Measurements from ENCODE around the gene MAP2K2. TPM values are rescaled to one million over a fixed set of nuclear protein-coding genes. Genes with fewer than 3 reads are reported as not detected.

The MAP2K2 gene
- total and polyA plus RNA-seq, 12 donors = 91.5 to 288 (median 116) TPM

DNA sequence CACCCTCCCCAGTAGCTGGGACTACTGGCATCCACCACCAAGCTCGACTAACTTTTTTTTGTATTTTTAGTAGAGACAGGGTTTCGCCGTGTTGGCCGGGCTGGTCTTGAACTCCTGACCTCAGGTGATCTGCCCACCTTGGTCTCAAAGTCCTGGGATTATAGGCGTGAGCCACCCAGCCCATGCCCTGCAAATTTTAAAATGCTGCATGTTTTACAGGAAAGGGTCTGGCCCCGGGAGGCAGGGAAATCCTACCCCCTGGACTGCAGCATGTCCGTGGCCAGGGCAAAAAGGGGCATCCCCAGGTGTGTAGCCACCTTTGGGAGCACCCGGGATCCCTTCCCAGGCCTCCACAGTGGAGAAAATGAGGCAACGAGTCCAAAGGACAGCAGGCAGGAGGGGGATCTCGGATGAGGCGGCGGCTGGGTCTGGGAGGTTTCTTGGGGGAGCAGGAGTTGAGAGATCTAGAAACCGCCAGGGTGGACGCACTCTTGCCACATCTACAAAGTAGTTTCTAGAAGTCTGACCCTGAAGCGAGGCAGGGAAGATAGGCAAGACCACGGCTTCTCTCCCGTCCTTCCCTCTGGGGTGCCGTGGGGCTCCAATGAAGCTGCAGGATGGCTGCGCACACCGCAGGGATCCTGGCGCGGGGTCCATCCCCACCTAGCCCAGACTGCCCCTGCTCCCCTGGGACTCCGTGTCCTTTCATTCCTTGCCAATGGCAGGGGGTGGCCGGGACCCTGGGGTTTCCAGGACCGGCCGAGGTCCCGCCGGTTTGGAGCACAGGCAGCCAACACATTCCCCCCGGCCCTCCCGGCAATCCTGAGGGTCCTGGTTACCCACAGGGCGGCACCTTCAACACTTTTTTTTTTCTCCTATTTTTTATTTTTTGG lies 35.9 kb downstream of the MAP2K2 start:
- TF ChIP-seq, protein P1, sequence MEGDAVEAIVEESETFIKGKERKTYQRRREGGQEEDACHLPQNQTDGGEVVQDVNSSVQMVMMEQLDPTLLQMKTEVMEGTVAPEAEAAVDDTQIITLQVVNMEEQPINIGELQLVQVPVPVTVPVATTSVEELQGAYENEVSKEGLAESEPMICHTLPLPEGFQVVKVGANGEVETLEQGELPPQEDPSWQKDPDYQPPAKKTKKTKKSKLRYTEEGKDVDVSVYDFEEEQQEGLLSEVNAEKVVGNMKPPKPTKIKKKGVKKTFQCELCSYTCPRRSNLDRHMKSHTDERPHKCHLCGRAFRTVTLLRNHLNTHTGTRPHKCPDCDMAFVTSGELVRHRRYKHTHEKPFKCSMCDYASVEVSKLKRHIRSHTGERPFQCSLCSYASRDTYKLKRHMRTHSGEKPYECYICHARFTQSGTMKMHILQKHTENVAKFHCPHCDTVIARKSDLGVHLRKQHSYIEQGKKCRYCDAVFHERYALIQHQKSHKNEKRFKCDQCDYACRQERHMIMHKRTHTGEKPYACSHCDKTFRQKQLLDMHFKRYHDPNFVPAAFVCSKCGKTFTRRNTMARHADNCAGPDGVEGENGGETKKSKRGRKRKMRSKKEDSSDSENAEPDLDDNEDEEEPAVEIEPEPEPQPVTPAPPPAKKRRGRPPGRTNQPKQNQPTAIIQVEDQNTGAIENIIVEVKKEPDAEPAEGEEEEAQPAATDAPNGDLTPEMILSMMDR (IDR thresholded peaks at IDR 0.05) = no peak
- Histone ChIP-seq H3K27ac (peak overlapping the region in 1 of 10 donors; percentile 86), H3K27me3 (no peaks in the 10 kb centered on the region), H3K9me3 (no peaks in the 10 kb centered on the region), H3K4me3 (no peak overlapping the region), H3K36me3 (peaks cover 0 to 42% (median 4%) of the 10 kb centered on the region in 9 donors), H3K4me1 (peaks cover 0 to 55% (median 11%) of the 10 kb centered on the region in 9 donors)
- ATAC-seq (peak in 1 of 8 donors; percentile 32), DNase-seq (no peak)
- intact Hi-C loops (cut with DNase I) = no loop called here
- WGBS, 2 donors = 85 to 87% methylated on average over 30 to 31 of the region's 31 CpGs

DNA sequence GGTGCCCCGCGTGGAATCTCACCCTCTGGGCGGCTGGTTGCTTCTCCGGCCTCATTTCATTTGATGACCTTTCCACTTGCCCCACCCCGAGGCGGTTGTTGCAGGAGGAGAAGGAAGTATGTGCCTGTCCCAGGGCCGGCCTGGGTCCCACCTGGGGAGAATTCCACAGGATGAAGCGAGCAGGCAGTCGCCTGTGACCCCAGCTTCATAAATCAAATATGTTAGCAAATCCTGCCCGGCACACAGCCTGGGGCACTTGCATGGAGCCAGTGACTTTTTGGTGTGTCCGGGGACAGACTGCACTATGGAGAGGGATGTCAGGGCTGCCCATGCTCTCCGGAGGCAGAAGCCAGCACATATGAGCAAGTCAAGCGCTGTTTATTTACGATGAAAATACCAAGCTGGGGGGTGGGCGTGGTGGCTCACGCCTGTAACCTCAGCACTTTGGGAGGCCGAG lies 37.5 kb downstream of the MAP2K2 start:
- Histone ChIP-seq H3K27ac (peak overlapping the region in 1 of 10 donors; percentile 8), H3K36me3 (peaks cover 0 to 26% (median 3%) of the 10 kb centered on the region in 9 donors), H3K27me3 (no peaks in the 10 kb centered on the region), H3K9me3 (no peaks in the 10 kb centered on the region), H3K4me3 (no peak overlapping the region), H3K4me1 (peaks cover 0 to 55% (median 11%) of the 10 kb centered on the region in 9 donors)
- 64 to 70% methylated on average over 17 of the region's 17 CpGs for WGBS, 2 donors
- intact Hi-C loops (cut with DNase I) = no loop called here
- TF ChIP-seq, protein P1 (IDR thresholded peaks at IDR 0.05) = no peak
- no peak for DNase-seq
- ATAC-seq = no peak

GRCh38 chr19:4084547-4084877 lies 39.4 kb downstream of the MAP2K2 start:
- 64 to 66% methylated on average over 8 of the region's 8 CpGs for WGBS, 2 donors
- no peaks in the 10 kb centered on the region for H3K9me3 ChIP-seq
- peaks cover 0 to 44% (median 11%) of the 10 kb centered on the region in 9 donors for H3K4me1 ChIP-seq
- ATAC-seq (peak in 2 of 8 donors; percentile 5 to 9), DNase-seq (no peak)
- H3K27me3 ChIP-seq = no peaks in the 10 kb centered on the region
- intact Hi-C loops (cut with DNase I) = no loop called here
- peak overlapping the region in 5 of 10 donors; percentile 47 to 78 (median 72) for H3K27ac ChIP-seq
- peak overlapping the region in 6 of 10 donors; percentile 34 to 50 (median 42) for H3K4me3 ChIP-seq
- peaks cover 0 to 7% (median 0%) of the 10 kb centered on the region in 9 donors for H3K36me3 ChIP-seq
- TF ChIP-seq, protein P1 (IDR thresholded peaks at IDR 0.05) = no peak

DNA sequence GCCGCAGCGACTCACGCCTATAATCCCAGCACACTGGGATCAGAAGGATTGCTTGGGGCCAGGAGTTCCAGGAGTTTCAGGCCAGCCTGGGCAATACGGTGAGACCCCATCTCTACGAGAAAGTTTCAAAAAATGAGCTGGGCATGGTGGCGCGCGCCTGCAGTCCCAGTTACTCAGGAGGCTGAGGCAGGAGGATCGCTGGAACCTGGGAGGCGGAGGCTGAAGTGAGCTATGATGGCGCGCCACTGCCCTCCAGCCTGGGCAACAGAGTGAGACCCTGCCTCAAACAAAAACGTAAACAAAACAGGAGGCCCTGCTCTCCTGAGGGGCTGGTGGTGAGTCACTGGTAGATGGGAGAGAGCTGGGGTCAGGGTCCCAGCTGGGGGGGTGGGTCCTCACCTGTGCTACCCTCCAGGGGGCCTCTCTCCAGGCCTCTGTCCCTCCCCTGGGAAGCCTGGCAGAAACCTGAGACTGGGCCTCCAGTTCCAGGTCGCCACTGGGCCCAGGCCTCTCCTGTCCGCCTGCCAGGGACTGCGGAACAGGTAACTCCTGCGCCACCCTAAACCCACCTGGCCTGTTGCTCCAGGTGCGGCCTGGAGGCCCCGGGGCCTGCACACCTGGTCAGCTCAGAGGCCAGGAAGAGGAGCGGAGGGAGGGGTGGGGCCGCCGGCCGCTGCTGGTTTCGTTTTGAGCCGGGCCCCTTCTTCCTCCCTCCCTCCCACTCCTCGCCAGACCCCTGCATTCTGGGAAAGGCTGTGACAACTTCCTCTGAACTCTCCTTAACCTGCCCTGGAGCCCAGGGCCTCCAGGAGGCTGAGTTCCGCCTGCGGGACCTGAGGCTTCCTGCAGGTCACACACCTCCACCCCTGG lies 40.0 kb downstream of the MAP2K2 start:
- Histone ChIP-seq H3K9me3 (no peaks in the 10 kb centered on the region), H3K27ac (peak overlapping the region in 6 of 10 donors; percentile 47 to 78 (median 70)), H3K4me1 (peaks cover under 1 to 41% (median 11%) of the 10 kb centered on the region in 9 donors), H3K4me3 (peak overlapping the region in 7 of 10 donors; percentile 19 to 50 (median 42)), H3K27me3 (no peaks in the 10 kb centered on the region), H3K36me3 (peaks cover 0 to 3% (median 0%) of the 10 kb centered on the region in 9 donors)
- TF ChIP-seq, protein P1 (IDR thresholded peaks at IDR 0.05) = no peak
- peak; percentile 20 to 82 (median 52) for ATAC-seq
- intact Hi-C loops (cut with DNase I) = no loop called here
- DNase-seq = peak in 1 of 2 donors; percentile 50
- WGBS, 2 donors = 63 to 68% methylated on average over 28 of the region's 28 CpGs

Measured in heart right ventricle (tissue), 16 donors.